ENCODE measurements around the gene ZNF628. TPM values are rescaled to one million over a fixed set of nuclear protein-coding genes. Genes with fewer than 3 reads are reported as not detected.
"Not testable (repeated sequence)": the region's sequence is repeated elsewhere in the genome, so short reads cannot be mapped to it uniquely, and the experiment has no call there.

ZNF628 gene
- polyA plus RNA-seq, 6 donors from 2014 or later, result 0.16 to 2.2 (median 0.94) TPM; not detected in 1

DNA sequence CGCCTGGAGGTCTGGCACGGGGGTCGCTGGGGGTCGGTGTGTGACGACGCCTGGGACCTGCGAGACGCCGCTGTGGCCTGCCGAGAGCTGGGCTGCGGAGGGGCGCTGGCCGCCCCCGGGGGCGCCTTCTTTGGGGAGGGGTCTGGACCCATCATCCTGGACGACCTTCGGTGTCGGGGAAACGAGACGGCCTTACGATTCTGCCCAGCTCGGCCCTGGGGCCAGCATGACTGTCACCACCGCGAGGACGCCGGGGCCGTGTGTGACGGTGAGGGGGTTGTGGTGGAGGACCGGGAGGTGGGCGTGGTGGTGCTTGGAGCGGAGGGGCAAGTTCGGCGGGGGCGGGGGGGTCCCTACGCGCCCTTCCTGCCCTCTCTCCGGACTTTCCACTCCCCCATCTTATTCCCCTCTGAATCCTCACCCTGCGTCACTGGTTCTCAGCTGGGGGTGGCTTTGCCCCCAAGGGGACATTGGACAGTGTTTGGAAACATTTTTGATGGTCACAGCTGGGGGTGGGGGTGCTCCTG is 17.3 kb downstream of the ZNF628 start:
- DNase-seq (no peak), ATAC-seq (ENCODE audit: low read depth in 2 of 2) (no peak)
- no peaks in the 10 kb centered on the region for H3K9me3 Mint-ChIP-seq
- peaks cover 0 to 29% (median 26%) of the 10 kb centered on the region in 3 donors for H3K27me3 Mint-ChIP-seq
- no peaks in the 10 kb centered on the region for H3K36me3 Mint-ChIP-seq
- H3K4me3 Mint-ChIP-seq, result peak overlapping the region in 1 of 8 donors; percentile 57
- peaks cover 3 to 8% (median 7%) of the 10 kb centered on the region in 3 donors for H3K4me1 Mint-ChIP-seq
- H3K27ac Mint-ChIP-seq, result no peak overlapping the region

DNA sequence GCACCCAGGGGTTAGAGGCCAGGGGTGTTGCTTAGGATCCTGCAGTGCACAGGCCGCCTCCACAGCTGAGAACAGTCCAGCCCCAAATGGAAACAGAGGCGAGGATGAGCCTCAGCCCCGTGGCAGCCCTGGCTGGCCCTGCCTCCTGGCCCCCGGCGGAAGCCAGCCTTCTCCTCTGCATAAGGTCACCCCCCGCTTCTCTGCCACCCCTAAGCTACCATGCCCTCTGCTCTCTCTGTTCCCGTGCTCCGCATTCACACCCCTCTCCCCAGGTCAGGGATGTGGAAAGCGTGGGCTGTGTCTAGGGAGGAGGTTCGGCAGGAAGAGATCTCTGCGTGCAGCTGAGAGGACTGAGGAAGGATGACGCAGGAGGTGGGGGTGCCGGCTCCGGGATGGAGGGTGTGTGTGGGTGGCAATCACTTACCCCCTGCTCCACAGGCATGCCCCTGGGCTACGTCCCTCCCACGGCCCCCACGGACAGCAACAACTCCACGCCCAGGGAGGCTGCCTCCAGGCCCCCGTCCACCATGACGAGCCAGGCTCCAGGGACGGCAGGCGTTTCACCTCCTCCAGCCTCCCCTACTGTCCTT is 17.9 kb downstream of the ZNF628 start:
- peak in 1 of 2 donors; percentile 25 for ATAC-seq (ENCODE audit: low read depth in 2 of 2)
- H3K27ac Mint-ChIP-seq, result peak overlapping the region in 1 of 6 donors; percentile 54
- no peak for DNase-seq
- H3K4me1 Mint-ChIP-seq, result peaks cover 4 to 10% (median 10%) of the 10 kb centered on the region in 3 donors
- peaks cover 0 to 29% (median 26%) of the 10 kb centered on the region in 3 donors for H3K27me3 Mint-ChIP-seq
- H3K36me3 Mint-ChIP-seq, result no peaks in the 10 kb centered on the region
- peak overlapping the region in 1 of 8 donors; percentile 57 for H3K4me3 Mint-ChIP-seq
- no peaks in the 10 kb centered on the region for H3K9me3 Mint-ChIP-seq

GRCh38 chr19:55495646-55496349 is 19.4 kb downstream of the ZNF628 start:
- H3K27me3 Mint-ChIP-seq, result peaks cover 0 to 29% (median 26%) of the 10 kb centered on the region in 3 donors
- H3K4me3 Mint-ChIP-seq, result no peak overlapping the region
- DNase-seq (no peak), ATAC-seq (ENCODE audit: low read depth in 2 of 2) (no peak)
- peaks cover 11 to 16% (median 12%) of the 10 kb centered on the region in 3 donors for H3K4me1 Mint-ChIP-seq
- H3K36me3 Mint-ChIP-seq, result no peaks in the 10 kb centered on the region
- no peak overlapping the region for H3K27ac Mint-ChIP-seq
- no peaks in the 10 kb centered on the region for H3K9me3 Mint-ChIP-seq

- H3K4me3 Mint-ChIP-seq; H3K27ac Mint-ChIP-seq; ATAC-seq (ENCODE audit: low read depth in 2 of 2); H3K9me3 Mint-ChIP-seq; H3K36me3 Mint-ChIP-seq; DNase-seq: not testable (repeated sequence)
- peaks cover 0 to 23% (median 21%) of the 10 kb centered on the region in 3 donors for H3K27me3 Mint-ChIP-seq
- H3K4me1 Mint-ChIP-seq, result peaks cover 15 to 18% (median 16%) of the 10 kb centered on the region in 3 donors
Measured at GRCh38 chr19:55496820-55497219, 20.4 kb downstream of the ZNF628 start.

GRCh38 chr19:55497763-55498162 is 21.3 kb downstream of the ZNF628 start:
- ATAC-seq (ENCODE audit: low read depth in 2 of 2) (no peak), DNase-seq (no peak)
- peaks cover 0 to 14% (median 12%) of the 10 kb centered on the region in 3 donors for H3K27me3 Mint-ChIP-seq
- H3K36me3 Mint-ChIP-seq, result no peaks in the 10 kb centered on the region
- no peak overlapping the region for H3K27ac Mint-ChIP-seq
- H3K4me1 Mint-ChIP-seq, result peaks cover 21 to 25% (median 22%) of the 10 kb centered on the region in 3 donors
- H3K9me3 Mint-ChIP-seq, result no peaks in the 10 kb centered on the region
- H3K4me3 Mint-ChIP-seq, result peak overlapping the region in 1 of 8 donors; percentile 42

DNA sequence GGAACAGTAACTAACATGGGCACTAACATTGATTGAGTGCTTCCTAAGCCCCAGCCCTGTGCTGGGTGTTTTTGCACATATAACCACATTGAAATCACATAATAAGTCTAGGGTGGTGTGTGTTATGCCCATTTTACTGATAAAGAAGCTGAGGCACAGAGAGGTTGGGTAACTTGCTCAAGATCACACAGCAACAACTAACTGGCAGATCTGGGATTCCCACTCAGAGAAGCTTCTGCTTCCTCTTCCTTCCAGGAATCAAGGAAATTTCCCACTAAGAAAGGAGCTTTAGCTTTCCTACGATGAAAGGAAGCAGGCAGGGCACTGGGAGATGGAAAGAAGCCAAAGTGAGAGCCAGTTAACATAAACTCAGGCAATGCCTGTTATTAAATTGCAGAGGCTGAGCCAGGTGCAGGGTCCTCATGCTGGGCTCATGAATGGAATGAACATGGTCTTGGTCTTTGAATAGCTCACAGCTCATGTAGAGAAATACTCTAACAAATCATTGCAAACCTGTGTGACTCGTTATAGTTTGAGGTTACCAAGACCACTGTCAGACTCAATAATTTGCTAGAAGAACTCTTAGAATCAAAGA is 21.9 kb downstream of the ZNF628 start:
- Mint-ChIP-seq H3K27me3 (peaks cover 0 to 8% (median 7%) of the 10 kb centered on the region in 3 donors), H3K36me3 (no peaks in the 10 kb centered on the region), H3K4me1 (peaks cover 25 to 30% (median 26%) of the 10 kb centered on the region in 3 donors), H3K27ac (peak overlapping the region in 1 of 6 donors; percentile 63), H3K4me3 (peak overlapping the region in 1 of 8 donors; percentile 42), H3K9me3 (no peaks in the 10 kb centered on the region)
- no peak for DNase-seq
- ATAC-seq (ENCODE audit: low read depth in 2 of 2), result no peak

DNA sequence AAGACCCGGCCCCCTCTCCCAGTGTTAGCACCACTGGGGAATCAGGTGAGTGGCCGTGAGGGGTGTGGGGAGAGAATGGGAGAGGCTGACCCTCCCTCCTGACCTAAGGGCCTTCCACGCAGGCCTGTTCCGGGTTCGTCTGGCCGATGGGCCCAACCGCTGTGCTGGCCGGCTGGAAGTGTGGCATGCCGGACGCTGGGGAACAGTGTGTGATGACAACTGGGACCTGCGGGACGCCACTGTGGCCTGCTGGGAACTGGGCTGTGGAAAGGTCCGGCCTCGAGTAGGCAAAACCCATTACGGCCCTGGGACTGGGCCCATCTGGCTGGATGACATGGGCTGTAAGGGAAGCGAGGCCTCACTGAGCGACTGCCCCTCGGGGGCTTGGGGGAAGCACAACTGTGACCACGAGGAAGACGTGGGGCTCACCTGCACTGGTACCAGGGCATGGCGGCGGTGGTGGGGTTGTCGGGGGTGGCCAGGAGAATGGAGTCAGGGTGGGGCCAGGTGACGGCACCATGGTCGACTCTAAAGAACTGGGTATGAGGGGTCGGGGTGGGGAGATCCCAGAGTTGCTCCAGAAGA is 24.0 kb downstream of the ZNF628 start:
- Mint-ChIP-seq H3K4me3 (peak overlapping the region in 1 of 8 donors; percentile 20), H3K4me1 (peaks cover 27 to 33% (median 30%) of the 10 kb centered on the region in 3 donors), H3K36me3 (no peaks in the 10 kb centered on the region), H3K9me3 (no peaks in the 10 kb centered on the region), H3K27ac (peak overlapping the region in 2 of 6 donors; percentile 62 to 71), H3K27me3 (no peaks in the 10 kb centered on the region)
- DNase-seq (no peak), ATAC-seq (ENCODE audit: low read depth in 2 of 2) (no peak)

- Mint-ChIP-seq H3K27me3 (peaks cover 0 to under 1% (median 0%) of the 10 kb centered on the region in 3 donors), H3K9me3 (no peaks in the 10 kb centered on the region), H3K36me3 (no peaks in the 10 kb centered on the region), H3K4me3 (peak overlapping the region in 7 of 8 donors; percentile 52 to 96 (median 91)), H3K4me1 (peaks cover 27 to 33% (median 30%) of the 10 kb centered on the region in 3 donors), H3K27ac (peak overlapping the region in 5 of 6 donors; percentile 60 to 99 (median 74))
- ATAC-seq (ENCODE audit: low read depth in 2 of 2) (no peak), DNase-seq (no peak)
Measured at GRCh38 chr19:55502197-55502952, 26.0 kb downstream of the ZNF628 start.

GRCh38 chr19:55503157-55503501 is 26.7 kb downstream of the ZNF628 start:
- H3K4me1 Mint-ChIP-seq, result peaks cover 27 to 33% (median 30%) of the 10 kb centered on the region in 3 donors
- peak overlapping the region; percentile 71 to 99 (median 96) for H3K27ac Mint-ChIP-seq
- no peak for ATAC-seq (ENCODE audit: low read depth in 2 of 2)
- H3K9me3 Mint-ChIP-seq, result no peaks in the 10 kb centered on the region
- no peak for DNase-seq
- peaks cover 0 to 8% (median 6%) of the 10 kb centered on the region in 3 donors for H3K27me3 Mint-ChIP-seq
- H3K4me3 Mint-ChIP-seq, result peak overlapping the region; percentile 84 to 96 (median 92)
- H3K36me3 Mint-ChIP-seq, result no peaks in the 10 kb centered on the region

DNA sequence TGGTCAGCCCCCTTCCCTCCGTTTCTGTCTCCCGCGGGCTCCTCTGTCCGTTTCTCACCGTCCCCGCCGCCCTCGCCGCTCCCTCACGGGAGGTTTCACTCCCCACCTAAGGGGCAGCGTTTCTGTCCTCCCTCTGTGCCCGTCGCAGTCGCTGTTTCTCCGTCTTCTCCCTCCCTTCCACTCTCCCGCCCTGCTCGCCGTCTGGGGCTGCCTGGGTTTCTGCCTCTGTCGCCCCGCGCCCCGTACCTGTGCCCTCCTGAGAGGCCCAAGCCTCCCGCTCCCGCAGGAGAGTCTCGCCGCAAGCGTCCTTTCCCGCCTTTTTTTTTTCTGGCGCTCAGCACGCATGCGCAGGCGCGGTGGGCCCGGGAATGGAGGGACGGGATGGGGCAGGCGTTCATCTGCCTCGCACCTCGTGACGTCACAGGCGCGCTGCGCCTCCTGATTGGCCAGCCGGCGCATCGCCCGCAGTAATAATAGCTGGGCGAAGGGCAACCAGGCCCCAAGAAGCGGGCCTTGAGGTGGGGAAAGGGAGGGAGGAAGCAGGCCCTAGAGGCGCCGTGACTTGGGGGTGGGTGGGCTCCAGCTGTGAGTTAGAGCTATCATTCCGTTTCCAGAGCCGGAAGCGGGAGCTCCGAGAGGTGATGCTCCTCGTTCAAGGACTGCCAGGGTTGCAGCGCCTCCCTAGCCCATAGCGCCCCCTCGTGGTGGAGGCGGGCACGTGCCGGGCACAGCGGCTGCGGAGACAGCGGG is 27.3 kb downstream of the ZNF628 start:
- DNase-seq (peak; percentile 93), ATAC-seq (ENCODE audit: low read depth in 2 of 2) (peak; percentile 93 to 95)
- Mint-ChIP-seq H3K4me3 (peak overlapping the region; percentile 84 to 96 (median 92)), H3K27me3 (peaks cover 0 to 9% (median 6%) of the 10 kb centered on the region in 3 donors), H3K4me1 (peaks cover 27 to 33% (median 30%) of the 10 kb centered on the region in 3 donors), H3K9me3 (no peaks in the 10 kb centered on the region), H3K36me3 (no peaks in the 10 kb centered on the region), H3K27ac (peak overlapping the region; percentile 71 to 99 (median 97))

- ATAC-seq (ENCODE audit: low read depth in 2 of 2) (no peak), DNase-seq (no peak)
- H3K4me1 Mint-ChIP-seq, result peaks cover 25 to 31% (median 30%) of the 10 kb centered on the region in 3 donors
- peak overlapping the region in 5 of 6 donors; percentile 71 to 99 (median 97) for H3K27ac Mint-ChIP-seq
- peaks cover 0 to 9% (median 6%) of the 10 kb centered on the region in 3 donors for H3K27me3 Mint-ChIP-seq
- peak overlapping the region in 7 of 8 donors; percentile 83 to 96 (median 90) for H3K4me3 Mint-ChIP-seq
- H3K9me3 Mint-ChIP-seq, result no peaks in the 10 kb centered on the region
- no peaks in the 10 kb centered on the region for H3K36me3 Mint-ChIP-seq
Measured at GRCh38 chr19:55504252-55504603, 27.8 kb downstream of the ZNF628 start.

- DNase-seq (no peak), ATAC-seq (ENCODE audit: low read depth in 2 of 2) (no peak)
- Mint-ChIP-seq H3K4me1 (peaks cover 23 to 24% (median 24%) of the 10 kb centered on the region in 3 donors), H3K27ac (no peak overlapping the region), H3K36me3 (no peaks in the 10 kb centered on the region), H3K27me3 (peaks cover 0 to 9% (median 6%) of the 10 kb centered on the region in 3 donors), H3K4me3 (peak overlapping the region in 2 of 8 donors; percentile 15 to 40), H3K9me3 (no peaks in the 10 kb centered on the region)
Measured at GRCh38 chr19:55504981-55505380, 28.6 kb downstream of the ZNF628 start.

All from naive B cell (primary cell).